GM18526 (cell line): ENCODE measurements around the gene TOLLIP.

Source experiments
- POLR2A ChIP-seq: IDR thresholded peaks from 3 replicates; pipeline ENCODE4 v1.6.1; 2011; ENCODE audit not compliant: insufficient read length; ENCODE audit errors: extremely low read depth

Gene TOLLIP

DNA sequence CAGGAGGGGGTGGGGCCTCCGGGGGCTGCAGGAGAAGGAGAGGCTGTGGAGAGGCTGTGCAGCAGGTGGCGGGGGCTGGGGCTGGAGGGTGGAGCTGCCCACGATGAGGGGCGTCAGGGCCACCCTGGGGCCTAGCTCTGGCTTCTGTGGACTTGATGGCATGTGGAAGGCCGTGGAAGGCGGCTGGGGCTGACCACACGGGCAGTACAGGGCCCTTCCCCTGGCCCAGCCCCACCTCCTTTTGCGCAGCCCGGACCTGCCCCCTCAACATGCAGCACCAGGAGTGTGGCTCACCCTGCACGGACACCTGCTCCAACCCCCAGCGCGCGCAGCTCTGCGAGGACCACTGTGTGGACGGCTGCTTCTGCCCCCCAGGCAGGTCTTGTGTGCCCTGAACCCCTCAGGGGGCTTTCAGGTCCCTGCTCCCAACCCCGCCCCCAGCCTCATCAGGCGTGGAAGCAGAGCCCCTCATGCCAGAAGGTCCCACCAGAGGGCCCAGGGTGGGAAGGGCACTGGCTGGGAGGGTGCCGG is 80.4 kb downstream of the TOLLIP start:
- no peak for TF ChIP-seq POLR2A

DNA sequence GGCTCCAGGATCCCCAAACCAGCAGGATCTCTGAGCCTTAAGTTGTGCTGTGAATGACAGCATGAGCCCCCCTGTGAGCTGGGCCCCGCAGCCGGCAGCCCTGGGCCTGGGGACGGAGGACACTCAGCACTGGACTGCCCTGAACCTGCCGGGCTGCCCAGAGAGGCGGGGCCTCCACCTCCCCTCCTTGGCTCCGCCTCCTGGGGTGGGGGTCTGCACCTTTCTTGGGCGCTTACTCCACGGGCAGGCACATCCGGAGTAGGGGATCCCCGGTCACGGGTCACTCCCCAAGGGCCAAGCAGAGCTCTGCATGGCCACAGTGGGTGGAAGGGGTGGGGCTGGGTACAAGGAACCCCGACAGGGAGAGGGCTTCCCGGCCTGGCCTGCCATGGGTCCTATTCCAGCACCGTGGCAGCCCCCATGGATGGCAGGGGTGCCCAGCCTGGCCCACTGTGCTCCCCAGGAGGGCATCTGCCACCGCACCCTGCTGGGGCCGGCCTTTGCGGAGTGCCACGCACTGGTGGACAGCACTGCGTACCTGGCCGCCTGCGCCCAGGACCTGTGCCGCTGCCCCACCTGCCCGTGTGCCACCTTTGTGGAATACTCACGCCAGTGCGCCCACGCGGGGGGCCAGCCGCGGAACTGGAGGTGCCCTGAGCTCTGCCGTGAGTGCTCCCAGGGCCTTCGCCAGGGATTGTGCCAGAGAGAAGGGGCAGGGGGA is 81.2 kb downstream of the TOLLIP start:
- no peak for TF ChIP-seq POLR2A

DNA sequence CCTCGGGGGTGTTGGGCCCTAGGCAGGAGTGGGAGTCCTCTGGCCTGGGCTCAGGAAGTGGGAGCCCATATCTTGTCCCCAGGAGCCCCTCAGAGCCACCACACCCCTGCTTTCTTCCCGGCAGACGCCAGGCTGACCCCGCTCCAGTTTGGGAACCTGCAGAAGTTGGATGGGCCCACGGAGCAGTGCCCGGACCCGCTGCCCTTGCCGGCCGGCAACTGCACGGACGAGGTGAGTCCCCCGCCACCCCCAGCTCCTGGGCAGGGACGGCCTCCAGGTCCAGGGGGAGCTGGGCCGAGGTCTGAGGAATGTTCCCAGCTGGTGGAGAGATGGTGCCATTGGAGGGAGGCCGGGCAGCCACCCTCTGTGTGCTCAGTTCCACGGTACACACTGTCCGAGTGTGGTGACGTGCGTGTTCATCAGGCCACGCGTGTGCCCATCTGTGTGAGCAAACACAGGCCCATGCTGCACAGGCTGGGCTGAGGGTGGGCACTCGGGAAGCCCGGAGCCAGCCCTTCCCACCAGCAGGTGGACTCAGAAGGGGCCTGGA is 81.8 kb downstream of the TOLLIP start:
- no peak for TF ChIP-seq POLR2A

DNA sequence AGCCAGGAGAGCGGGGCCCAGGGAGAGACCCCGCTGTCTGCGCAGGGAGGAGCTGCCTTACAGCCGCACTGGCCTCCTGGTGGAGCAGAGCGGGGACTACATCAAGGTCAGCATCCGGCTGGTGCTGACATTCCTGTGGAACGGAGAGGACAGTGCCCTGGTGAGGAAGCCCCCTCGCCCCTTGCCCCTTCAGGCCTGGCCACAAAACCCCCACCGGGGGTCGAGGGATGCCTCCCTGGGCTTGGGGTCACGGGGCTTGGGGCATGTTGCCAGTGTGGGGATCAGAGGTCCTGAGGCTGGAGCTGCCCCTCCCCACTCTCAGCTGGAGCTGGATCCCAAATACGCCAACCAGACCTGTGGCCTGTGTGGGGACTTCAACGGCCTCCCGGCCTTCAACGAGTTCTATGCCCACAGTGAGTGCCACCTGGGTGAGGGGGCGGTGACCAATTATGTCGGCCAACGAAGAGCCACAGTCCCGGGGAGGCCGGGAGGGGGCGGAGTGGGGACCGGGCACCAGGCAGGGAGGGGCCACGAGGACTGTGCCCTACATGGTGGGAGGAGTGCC is 82.4 kb downstream of the TOLLIP start:
- no peak for TF ChIP-seq POLR2A

DNA sequence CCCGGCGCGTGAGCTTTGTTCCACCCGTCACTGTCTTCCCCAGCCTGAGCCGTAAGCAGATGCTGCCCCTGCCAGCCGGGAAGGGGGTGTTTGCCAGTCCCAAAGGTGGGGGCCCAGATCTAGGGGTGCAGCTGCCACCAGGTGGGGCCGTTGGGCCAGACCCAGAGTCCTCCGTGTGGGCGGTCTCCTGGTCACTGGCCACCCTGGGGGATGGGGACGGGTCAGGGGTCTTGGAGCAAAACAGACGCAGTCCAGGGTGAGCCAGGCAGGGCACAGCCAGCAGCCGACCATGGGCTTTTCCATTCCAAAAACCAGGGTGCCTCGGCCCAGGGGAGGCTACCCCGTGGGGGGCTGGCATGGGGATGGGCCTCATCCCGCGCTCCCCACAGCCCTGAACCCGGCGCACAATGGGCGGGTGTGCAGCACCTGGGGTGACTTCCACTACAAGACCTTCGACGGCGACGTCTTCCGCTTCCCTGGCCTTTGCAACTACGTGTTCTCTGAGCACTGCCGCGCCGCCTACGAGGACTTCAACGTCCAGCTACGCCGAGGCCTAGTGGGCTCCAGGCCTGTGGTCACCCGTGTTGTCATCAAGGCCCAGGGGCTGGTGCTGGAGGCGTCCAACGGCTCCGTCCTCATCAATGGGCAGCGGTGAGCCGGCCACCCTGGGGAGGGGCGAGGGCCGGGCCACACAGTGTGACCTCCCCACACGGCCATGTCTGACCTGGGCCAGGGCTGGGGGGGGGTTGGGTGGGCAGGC is 83.0 kb downstream of the TOLLIP start:
- TF ChIP-seq POLR2A: no peak

DNA sequence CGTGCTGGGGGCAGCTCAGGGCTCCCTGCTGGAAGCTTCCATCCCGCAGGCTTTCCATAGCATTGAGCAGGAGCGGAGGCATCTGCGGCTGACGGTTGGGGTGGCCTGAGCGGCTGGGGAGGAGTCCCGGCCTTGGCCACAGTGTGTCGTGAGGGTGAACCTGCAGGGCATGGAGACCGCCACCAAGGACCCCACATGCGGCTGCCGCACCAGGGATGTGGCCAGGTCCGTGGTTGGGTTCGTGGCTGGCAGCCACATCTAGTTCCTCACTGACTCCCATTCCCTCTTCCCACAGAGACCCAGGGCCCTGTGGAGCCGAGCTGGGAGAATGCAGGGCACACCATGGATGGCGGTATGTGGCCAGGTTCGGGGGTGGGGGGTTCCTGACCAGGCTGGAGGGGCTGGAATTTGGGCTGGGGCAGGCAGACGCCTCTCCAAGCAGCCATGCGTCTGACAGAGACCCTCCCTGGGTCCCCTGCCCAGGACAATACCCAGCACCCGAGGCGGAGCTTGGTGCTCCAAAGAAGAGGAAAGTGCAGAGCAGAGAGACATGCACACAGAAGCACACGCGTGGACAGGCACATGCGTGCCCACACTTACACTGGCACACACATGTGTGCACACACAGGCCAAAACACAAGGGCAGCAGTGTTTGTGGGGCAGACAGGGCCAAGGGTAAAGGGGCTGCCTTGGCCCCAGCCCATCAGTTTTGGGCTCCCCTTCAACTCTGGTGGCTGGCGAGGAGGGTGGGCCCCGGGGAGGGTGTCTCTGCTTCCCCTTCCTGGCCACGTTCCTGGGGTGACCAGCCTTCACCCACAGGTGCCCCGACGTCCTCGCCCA is 83.8 kb downstream of the TOLLIP start:
- TF ChIP-seq POLR2A: no peak

DNA sequence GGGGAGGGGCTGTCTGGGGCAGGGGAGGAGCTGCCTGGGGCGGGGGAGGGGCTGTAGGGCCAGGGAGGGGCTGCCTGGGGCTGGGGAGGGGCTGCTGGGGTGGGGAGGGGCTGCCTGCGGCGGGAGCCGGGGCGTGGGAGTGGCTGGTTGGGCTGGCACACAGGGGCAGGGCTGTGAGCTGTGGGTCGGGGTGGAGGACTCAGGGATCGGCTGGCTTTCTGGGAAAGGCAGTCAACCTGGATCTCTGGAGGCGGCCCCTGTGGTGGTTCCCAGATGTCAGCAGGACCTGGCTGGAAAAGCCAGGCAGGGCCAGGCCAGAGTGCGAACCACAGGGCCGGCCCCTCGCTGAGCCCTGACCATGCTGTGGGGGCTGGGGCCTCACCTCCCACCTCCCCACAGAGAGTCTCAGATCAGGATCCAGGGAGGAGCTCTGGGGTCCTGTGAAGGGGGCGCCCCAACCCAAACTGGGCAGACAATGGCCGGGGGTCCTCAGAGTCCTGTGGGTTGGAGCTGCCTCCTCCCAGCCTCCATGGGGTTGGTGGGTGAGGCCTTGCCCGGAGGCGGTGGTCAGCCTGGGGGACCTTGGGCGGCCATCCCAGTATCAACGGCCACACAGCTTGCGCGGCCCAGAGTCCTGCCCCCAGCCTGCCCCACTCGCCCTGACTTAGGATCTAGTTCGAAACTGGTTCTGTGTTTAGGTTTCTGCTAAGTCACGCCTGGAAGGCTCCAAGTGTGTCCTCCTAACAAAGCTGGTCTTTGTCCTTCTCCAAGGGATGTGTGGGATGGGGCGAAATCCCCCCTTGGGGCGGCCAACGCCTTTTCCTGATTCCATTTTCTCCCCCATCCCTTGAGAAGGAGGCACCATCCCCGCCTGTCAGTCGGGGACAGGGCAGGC is 84.7 kb downstream of the TOLLIP start:
- TF ChIP-seq POLR2A: no peak
